ENCODE measurements around the gene PLXDC1. TPM values are rescaled to one million over a fixed set of nuclear protein-coding genes. Genes with fewer than 3 reads are reported as not detected.

The PLXDC1 gene
- total and polyA plus RNA-seq, 2 of the 8 experiments (the other 6 are each of a cell fraction or from before 2014, with no cell fraction given): 4.1 to 14.6 TPM

GRCh38 chr17:39099663-39100286, 51.7 kb downstream of the PLXDC1 start (continued):
- no peak for TF ChIP-seq CHD7 (IDR thresholded peaks at IDR 0.05; ENCODE audit: insufficient replicate concordance, low read length)
- no peak for TF ChIP-seq EGR1 (IDR thresholded peaks at IDR 0.05; ENCODE audit: borderline replicate concordance, low read depth, low read length)
- TF ChIP-seq E2F6 (IDR thresholded peaks at IDR 0.05): no peak
- no peak for TF ChIP-seq YY1 (IDR thresholded peaks at IDR 0.05; ENCODE audit: low read depth, low read length)
- no peak for TF ChIP-seq NANOG (IDR thresholded peaks at IDR 0.05; ENCODE audit: insufficient read depth, low read depth, low read length, poor library complexity, severe bottlenecking)
- TF ChIP-seq SRF (IDR thresholded peaks at IDR 0.05; ENCODE audit: low read depth, low read length): no peak
- no peak for TF ChIP-seq TAF1 (IDR thresholded peaks at IDR 0.05; ENCODE audit: low read depth, low read length)
- TF ChIP-seq RBBP5 (IDR thresholded peaks at IDR 0.05; ENCODE audit: borderline replicate concordance, low read depth, low read length): no peak
- no peak for TF ChIP-seq RFX5 (IDR thresholded peaks at IDR 0.05; ENCODE audit: borderline replicate concordance, low read depth, low read length)
- TF ChIP-seq EZH2 (IDR thresholded peaks at IDR 0.05; ENCODE audit: low read depth, low read length, severe bottlenecking): no peak

Data from H1 (cell line).